ENCODE data around the gene SDSL. TPM values are rescaled to one million over a fixed set of nuclear protein-coding genes. Genes with fewer than 3 reads are reported as not detected.
A peak's percentile ranks its signal among the peaks of the same experiment; 100 is the strongest.

The SDSL gene
- total RNA-seq, 1 experiment from 2014 or later, result 0.52 TPM

DNA sequence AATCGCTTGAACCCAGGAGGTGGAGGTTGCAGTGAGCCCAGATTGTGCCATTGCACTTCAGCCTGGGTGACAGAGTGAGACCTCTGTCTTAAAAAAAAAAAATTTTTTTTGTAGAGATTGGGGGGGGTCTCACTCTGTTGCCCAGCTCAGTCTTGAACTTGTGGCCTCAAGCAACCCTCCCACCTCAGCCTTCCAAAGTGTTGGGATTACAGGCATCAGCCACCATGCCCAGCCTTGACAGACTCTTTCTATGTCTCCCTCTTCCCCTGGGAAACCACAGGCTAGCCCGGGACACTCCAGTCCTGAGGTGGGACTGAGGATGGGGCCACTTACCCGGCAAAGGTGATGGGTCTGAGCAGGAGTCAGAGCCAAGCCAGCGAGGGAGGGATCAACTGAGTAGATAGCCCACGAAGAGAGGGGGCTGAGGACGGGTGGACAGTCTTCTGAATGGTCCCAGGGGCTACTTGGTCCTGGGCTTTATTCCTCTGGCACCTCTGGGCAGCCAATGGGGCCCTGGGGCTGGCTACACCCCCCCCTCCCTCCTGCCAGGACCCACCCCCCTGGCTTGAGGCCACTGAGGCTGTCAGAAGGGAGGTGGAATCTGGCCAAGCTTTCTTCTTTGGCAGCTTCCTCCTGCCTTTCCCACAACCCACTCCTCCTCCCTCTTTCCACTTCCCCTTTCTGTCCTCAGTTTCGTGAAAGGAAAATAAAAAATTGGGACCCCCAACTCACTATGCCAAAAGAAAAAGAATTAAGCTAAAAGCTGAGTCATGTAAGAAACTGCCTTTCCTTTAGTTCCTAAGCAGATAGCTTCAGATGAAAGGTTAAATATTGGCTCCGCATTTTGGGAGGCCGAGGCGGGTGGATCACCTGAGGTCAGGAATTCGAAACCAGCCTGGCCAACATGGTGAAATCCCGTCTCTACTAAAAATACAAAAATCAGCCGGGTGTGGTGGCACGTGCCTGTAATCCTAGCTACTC is 18.5 kb upstream of the SDSL start, which contains the start of gene SDS (continued):
- no peak for TF ChIP-seq NFE2L1 (CRISPR knock-in tag; IDR thresholded peaks at IDR 0.05)
- TF ChIP-seq, protein P1, sequence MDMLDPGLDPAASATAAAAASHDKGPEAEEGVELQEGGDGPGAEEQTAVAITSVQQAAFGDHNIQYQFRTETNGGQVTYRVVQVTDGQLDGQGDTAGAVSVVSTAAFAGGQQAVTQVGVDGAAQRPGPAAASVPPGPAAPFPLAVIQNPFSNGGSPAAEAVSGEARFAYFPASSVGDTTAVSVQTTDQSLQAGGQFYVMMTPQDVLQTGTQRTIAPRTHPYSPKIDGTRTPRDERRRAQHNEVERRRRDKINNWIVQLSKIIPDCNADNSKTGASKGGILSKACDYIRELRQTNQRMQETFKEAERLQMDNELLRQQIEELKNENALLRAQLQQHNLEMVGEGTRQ (CRISPR knock-in tag; IDR thresholded peaks at IDR 0.05), result no peak
- no peak for TF ChIP-seq FOXK1 (CRISPR knock-in tag; IDR thresholded peaks at IDR 0.05)
- no peak for TF ChIP-seq TP53 (CRISPR knock-in tag; IDR thresholded peaks at IDR 0.05)
- no peak for TF ChIP-seq TEAD4 (CRISPR knock-in tag; IDR thresholded peaks at IDR 0.05)
- TF ChIP-seq MYBL2 (CRISPR knock-in tag; IDR thresholded peaks at IDR 0.05), result no peak
- TF ChIP-seq, protein P2, sequence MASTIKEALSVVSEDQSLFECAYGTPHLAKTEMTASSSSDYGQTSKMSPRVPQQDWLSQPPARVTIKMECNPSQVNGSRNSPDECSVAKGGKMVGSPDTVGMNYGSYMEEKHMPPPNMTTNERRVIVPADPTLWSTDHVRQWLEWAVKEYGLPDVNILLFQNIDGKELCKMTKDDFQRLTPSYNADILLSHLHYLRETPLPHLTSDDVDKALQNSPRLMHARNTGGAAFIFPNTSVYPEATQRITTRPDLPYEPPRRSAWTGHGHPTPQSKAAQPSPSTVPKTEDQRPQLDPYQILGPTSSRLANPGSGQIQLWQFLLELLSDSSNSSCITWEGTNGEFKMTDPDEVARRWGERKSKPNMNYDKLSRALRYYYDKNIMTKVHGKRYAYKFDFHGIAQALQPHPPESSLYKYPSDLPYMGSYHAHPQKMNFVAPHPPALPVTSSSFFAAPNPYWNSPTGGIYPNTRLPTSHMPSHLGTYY (CRISPR knock-in tag; IDR thresholded peaks at IDR 0.05), result no peak
- TF ChIP-seq, protein P3, sequence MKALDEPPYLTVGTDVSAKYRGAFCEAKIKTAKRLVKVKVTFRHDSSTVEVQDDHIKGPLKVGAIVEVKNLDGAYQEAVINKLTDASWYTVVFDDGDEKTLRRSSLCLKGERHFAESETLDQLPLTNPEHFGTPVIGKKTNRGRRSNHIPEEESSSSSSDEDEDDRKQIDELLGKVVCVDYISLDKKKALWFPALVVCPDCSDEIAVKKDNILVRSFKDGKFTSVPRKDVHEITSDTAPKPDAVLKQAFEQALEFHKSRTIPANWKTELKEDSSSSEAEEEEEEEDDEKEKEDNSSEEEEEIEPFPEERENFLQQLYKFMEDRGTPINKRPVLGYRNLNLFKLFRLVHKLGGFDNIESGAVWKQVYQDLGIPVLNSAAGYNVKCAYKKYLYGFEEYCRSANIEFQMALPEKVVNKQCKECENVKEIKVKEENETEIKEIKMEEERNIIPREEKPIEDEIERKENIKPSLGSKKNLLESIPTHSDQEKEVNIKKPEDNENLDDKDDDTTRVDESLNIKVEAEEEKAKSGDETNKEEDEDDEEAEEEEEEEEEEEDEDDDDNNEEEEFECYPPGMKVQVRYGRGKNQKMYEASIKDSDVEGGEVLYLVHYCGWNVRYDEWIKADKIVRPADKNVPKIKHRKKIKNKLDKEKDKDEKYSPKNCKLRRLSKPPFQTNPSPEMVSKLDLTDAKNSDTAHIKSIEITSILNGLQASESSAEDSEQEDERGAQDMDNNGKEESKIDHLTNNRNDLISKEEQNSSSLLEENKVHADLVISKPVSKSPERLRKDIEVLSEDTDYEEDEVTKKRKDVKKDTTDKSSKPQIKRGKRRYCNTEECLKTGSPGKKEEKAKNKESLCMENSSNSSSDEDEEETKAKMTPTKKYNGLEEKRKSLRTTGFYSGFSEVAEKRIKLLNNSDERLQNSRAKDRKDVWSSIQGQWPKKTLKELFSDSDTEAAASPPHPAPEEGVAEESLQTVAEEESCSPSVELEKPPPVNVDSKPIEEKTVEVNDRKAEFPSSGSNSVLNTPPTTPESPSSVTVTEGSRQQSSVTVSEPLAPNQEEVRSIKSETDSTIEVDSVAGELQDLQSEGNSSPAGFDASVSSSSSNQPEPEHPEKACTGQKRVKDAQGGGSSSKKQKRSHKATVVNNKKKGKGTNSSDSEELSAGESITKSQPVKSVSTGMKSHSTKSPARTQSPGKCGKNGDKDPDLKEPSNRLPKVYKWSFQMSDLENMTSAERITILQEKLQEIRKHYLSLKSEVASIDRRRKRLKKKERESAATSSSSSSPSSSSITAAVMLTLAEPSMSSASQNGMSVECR (CRISPR knock-in tag; IDR thresholded peaks at IDR 0.05; ENCODE audit: borderline replicate concordance), result no peak
- TF ChIP-seq, protein P4, sequence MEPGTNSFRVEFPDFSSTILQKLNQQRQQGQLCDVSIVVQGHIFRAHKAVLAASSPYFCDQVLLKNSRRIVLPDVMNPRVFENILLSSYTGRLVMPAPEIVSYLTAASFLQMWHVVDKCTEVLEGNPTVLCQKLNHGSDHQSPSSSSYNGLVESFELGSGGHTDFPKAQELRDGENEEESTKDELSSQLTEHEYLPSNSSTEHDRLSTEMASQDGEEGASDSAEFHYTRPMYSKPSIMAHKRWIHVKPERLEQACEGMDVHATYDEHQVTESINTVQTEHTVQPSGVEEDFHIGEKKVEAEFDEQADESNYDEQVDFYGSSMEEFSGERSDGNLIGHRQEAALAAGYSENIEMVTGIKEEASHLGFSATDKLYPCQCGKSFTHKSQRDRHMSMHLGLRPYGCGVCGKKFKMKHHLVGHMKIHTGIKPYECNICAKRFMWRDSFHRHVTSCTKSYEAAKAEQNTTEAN (CRISPR knock-in tag; IDR thresholded peaks at IDR 0.05), result no peak
- TF ChIP-seq NFATC4 (CRISPR knock-in tag; IDR thresholded peaks at IDR 0.05), result no peak

DNA sequence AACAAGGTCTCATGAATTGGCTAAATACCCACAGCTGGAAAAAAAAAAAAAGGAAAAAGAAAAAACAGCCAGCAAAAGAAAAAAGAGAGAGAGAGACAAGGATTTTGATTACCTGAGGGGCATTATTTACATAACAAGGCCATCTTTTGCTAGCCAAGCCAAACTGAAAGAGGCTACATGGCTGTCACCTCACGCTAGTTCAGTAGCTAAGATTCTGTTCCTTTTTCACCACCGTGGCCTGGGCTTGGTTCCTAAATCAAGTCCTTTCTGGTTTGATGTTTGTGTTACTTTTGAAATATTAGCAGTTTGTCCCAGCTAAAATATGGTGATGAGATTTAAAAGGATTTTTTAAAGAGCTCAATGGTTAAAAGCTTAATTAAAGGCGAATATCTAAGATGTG is 16.5 kb upstream of the SDSL start:
- DNase-seq (ENCODE audit: low spot score) (no peak), ATAC-seq (no peak)
- TF ChIP-seq, protein P5, sequence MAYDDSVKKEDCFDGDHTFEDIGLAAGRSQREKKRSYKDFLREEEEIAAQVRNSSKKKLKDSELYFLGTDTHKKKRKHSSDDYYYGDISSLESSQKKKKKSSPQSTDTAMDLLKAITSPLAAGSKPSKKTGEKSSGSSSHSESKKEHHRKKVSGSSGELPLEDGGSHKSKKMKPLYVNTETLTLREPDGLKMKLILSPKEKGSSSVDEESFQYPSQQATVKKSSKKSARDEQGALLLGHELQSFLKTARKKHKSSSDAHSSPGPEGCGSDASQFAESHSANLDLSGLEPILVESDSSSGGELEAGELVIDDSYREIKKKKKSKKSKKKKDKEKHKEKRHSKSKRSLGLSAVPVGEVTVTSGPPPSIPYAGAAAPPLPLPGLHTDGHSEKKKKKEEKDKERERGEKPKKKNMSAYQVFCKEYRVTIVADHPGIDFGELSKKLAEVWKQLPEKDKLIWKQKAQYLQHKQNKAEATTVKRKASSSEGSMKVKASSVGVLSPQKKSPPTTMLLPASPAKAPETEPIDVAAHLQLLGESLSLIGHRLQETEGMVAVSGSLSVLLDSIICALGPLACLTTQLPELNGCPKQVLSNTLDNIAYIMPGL (CRISPR knock-in tag; IDR thresholded peaks at IDR 0.05), result no peak
- TF ChIP-seq MXD4 (CRISPR knock-in tag; IDR thresholded peaks at IDR 0.05; ENCODE audit: borderline replicate concordance) (no peak), NR1H2 (CRISPR knock-in tag; IDR thresholded peaks at IDR 0.05) (no peak)
- TF ChIP-seq, protein P6, sequence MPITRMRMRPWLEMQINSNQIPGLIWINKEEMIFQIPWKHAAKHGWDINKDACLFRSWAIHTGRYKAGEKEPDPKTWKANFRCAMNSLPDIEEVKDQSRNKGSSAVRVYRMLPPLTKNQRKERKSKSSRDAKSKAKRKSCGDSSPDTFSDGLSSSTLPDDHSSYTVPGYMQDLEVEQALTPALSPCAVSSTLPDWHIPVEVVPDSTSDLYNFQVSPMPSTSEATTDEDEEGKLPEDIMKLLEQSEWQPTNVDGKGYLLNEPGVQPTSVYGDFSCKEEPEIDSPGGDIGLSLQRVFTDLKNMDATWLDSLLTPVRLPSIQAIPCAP (CRISPR knock-in tag; IDR thresholded peaks at IDR 0.05), result no peak
- TF ChIP-seq, protein P7, sequence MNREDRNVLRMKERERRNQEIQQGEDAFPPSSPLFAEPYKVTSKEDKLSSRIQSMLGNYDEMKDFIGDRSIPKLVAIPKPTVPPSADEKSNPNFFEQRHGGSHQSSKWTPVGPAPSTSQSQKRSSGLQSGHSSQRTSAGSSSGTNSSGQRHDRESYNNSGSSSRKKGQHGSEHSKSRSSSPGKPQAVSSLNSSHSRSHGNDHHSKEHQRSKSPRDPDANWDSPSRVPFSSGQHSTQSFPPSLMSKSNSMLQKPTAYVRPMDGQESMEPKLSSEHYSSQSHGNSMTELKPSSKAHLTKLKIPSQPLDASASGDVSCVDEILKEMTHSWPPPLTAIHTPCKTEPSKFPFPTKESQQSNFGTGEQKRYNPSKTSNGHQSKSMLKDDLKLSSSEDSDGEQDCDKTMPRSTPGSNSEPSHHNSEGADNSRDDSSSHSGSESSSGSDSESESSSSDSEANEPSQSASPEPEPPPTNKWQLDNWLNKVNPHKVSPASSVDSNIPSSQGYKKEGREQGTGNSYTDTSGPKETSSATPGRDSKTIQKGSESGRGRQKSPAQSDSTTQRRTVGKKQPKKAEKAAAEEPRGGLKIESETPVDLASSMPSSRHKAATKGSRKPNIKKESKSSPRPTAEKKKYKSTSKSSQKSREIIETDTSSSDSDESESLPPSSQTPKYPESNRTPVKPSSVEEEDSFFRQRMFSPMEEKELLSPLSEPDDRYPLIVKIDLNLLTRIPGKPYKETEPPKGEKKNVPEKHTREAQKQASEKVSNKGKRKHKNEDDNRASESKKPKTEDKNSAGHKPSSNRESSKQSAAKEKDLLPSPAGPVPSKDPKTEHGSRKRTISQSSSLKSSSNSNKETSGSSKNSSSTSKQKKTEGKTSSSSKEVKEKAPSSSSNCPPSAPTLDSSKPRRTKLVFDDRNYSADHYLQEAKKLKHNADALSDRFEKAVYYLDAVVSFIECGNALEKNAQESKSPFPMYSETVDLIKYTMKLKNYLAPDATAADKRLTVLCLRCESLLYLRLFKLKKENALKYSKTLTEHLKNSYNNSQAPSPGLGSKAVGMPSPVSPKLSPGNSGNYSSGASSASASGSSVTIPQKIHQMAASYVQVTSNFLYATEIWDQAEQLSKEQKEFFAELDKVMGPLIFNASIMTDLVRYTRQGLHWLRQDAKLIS (CRISPR knock-in tag; IDR thresholded peaks at IDR 0.05; ENCODE audit: borderline replicate concordance), result no peak
- POLR2A ChIA-PET, result interaction anchor here (0.5 to 0.7 kb wide), 4 partner anchors 29 to 979 kb away, joined by 3 to 4 read pairs (median 4); no protein-coding TSS in a partner anchor
- H3K9me3 Mint-ChIP-seq, result no peaks in the 10 kb centered on the region
- CTCF ChIA-PET, result interaction anchor here (0.6 to 5.4 kb wide), 6 partner anchors 13 to 580 kb away, joined by 4 to 41 read pairs (median 4); partner anchors contain the start of gene SDSL
- no peaks in the 10 kb centered on the region for H3K36me3 Mint-ChIP-seq
- no peaks in the 10 kb centered on the region for H3K27me3 Mint-ChIP-seq (ENCODE audit: low read depth)
- peaks cover 22% of the 10 kb centered on the region for H3K4me1 Mint-ChIP-seq
- H3K27ac Mint-ChIP-seq, result peak overlapping the region; percentile 16; the same call in 1 of the 2 replicates
- no peak overlapping the region for H3K4me3 Mint-ChIP-seq
